Sciatic nerve (tissue), 2 donors: ENCODE measurements around the gene PLCH2. TPM values are rescaled to one million over a fixed set of nuclear protein-coding genes. Genes with fewer than 3 reads are reported as not detected.
A peak's percentile ranks its signal among the peaks of the same experiment; 100 is the strongest.
"Not testable (repeated sequence)": the region's sequence is repeated elsewhere in the genome, so short reads cannot be mapped to it uniquely, and the experiment has no call there.

Experiments
- ATAC-seq: fragments of 200-7000 bp; cut with Tn5 transposase; one replicate; pipeline ENCODE4 v1.9.1; 2020; ENCODE audit warnings: mild to moderate bottlenecking, moderate library complexity
- DNase-seq: peaks from one replicate; pipeline ENCODE4 v3.0.0-alpha.2; 2020; ENCODE audit warnings: low spot score
- intact Hi-C: fragments of 100-400 bp; cut with DNase I; formaldehyde crosslinking; loops from one replicate; pipeline ENCODE4 v1.14.2; 2022
- total RNA-seq: library from RNA; stranded (reverse); fragmentation: NEBNext Ultra II Directional; extraction: Animal tissue kit (Norgen Biotek cat#: 25700); gene quantifications from one replicate; pipeline ENCODE4 v1.2.1, GENCODE V29; 2021
- donor health status: DM: no; HTN: no; CAD: no.
- donor health status: DM: no; HTN: no; CAD: no.

The PLCH2 gene
- total RNA-seq, 1 donor from 2014 or later, result 1.1 TPM

DNA sequence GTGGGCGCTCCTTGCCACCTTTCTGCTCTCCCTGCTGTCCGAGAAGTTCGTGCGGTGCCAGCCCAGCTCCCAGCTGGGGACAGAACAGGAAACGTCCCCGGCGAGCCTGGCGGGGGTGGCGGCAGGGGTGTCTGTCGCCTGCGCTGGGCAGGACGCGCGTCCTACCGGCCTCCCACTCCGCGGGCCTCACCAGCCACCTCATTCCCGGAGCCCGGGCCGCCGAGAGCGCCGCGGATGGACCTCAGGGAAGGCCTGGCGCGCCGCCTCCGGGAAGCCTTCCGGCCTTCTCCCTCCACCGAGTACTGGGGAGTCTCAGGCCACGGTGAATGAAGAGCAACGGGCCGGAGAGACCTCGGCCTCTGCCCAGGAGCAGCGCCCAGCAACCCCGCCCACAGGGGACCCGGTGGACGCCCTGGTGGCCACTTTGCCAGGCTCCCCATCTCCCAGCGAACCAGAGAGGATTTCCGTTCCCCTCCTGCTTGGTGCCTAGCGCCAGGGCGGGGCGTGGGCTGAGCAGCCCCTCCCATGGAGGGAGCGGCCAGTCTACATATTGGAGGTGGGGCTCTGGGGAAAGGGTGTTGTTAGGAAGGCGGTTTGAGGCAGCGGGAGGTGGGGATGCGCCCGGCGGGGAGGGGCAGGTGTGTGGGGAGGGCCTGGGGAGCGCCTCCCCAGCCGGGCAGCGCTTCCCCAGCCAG, 70.6 kb downstream of the PLCH2 start:
- ATAC-seq, result peak; percentile 73
- DNase-seq, result peak; percentile 88
- intact Hi-C loops, result no loop called here

DNA sequence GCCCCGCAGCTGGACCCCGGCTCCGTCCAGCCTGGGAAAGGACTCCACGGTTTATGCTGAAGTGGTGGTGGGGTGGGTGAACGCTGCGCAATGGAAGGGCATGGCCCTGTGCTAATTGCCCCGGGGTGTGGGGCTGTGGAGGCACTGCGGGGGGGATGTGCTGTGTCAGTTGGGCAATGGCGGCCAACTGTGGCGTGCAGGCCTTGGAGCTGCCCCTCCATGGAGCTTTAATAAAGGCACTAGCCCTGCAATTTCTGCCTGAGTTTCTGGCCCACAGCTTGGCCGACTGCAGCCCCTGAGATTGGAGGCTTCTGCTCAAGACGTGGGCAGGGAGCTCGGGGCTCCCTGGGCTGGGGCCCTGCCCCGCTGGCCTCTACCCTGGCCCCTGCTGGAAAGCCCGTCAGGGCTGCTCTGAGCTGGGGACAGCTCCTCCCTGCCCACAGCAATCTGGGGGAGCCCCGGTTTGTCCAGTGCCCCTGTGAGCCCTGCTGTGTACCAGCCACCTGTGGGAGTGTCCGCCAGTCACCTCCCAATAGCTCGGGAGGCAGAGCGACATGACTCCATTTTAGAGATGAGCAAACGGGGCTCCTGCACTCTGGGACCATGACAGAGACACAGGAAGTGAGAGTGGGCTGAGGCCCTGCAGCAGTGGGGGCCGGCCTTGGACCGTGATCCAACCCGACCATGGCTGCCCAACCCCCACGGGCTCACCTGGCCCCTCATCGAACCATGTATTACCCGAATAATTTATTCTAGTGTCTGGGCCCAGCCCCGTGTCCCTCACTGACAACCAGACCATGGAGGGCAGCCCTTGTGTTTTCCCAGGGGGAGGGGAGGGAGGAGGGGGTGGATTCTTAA, 71.3 kb downstream of the PLCH2 start:
- DNase-seq (no peak), ATAC-seq (no peak)
- intact Hi-C loops, result loop anchor here (2.0 kb wide), 1 partner anchor 133 kb away; no protein-coding TSS in a partner anchor

DNA sequence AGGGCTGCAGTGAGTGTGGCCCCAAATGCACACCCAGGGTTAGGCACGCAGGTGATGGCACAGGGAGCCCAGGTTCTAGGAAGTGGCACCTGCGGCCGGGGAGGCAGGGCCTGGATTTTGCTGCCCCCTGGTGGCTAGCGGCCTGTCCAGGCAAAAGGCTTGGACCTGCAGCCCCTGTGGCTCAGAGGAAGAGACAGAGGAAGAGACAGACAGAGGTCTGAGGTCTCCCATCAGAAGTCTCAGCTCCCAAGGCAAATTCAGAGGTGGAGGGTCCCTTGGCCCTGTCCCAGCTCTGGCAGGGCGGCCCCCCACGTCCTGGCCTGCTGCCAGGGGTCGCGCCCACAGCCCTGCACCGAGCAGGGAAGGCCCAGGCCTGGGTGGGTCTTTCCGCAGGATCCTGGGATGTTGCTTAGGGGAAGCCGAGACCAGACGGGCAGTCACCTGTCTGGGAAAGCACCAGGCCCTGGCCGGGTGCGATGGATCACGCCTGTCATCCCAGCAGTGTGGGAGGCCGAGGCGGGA, 72.0 kb downstream of the PLCH2 start:
- intact Hi-C loops, result loop anchor here (2.0 kb wide), 1 partner anchor 133 kb away; no protein-coding TSS in a partner anchor
- DNase-seq (peak; percentile 92), ATAC-seq (peak; percentile 67)

- DNase-seq, ATAC-seq: not testable (repeated sequence)
- intact Hi-C loops, result loop anchor here (2.0 kb wide), 1 partner anchor 135 kb away; no protein-coding TSS in a partner anchor
These were observed 73.4 kb downstream of the PLCH2 start for GRCh38 chr1:2549367-2550029.

DNA sequence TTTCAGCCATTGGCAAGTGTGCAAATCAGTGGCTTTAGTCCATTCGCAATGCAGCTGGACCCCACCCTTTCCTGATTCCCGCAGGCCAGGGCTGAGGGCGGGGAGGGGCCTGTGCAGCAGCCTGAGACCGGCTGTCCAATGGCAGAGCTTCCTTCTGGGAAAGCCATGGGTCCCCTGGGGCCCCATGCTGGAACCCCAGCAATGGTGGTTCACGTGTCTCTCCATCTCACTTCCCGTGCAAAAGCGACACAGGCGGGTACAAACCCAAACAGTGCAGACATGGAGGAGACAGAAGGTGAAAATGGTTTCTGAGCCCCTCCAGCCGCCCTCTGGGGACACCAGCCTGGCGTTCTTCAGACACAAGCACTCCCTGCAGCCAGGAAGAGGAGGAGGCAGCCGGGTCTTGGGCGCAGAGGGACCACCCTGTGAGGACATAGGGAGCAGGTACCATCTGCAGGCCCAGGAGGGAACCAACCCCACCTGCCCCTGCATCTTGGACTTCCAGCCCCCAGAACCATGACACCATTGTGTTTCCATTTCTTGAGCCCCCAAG, 74.3 kb downstream of the PLCH2 start:
- DNase-seq, ATAC-seq, intact Hi-C loops: not testable (repeated sequence)

GRCh38 chr1:2551544-2551943, 75.5 kb downstream of the PLCH2 start:
- intact Hi-C loops, ATAC-seq, DNase-seq: not testable (repeated sequence)

GRCh38 chr1:2552189-2552588, 76.1 kb downstream of the PLCH2 start:
- DNase-seq, result no peak
- intact Hi-C loops, result no loop called here
- ATAC-seq, result no peak

DNA sequence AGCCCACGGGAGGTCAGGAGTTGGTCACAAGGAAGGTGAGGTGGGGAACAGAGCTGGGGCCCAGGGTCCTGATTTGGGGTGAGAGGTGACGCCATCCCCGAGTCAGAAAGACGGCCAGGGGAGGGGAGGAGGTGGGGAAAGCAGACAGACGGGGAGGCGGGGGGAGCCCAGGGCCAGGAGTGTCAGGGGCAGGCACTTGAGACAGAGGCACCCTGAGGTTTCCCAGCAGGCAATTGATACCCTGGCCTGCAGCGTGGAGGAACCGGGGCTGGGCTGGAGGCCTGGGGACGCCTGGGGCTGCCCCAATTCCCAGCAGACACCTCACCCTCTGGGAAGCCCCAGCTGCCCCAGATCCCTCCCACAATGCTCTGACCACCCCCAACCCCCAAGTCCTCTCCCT, 77.0 kb downstream of the PLCH2 start:
- intact Hi-C loops, ATAC-seq, DNase-seq: not testable (repeated sequence)

- intact Hi-C loops, result no loop called here
- ATAC-seq, result no peak
- no peak for DNase-seq
These were observed 78.0 kb downstream of the PLCH2 start for GRCh38 chr1:2553871-2554620.

- intact Hi-C loops, result no loop called here
- ATAC-seq, result peak; percentile 3
- DNase-seq, result peak; percentile 76
These were observed 78.7 kb downstream of the PLCH2 start for GRCh38 chr1:2554621-2555387.

Other genes starting within 250 kb of the PLCH2 start
- gene SKI, start 248.0 kb upstream of the PLCH2 start, total RNA-seq, result 108 TPM
- 16.4 TPM for gene MORN1, start 84.7 kb upstream of the PLCH2 start, total RNA-seq
- 87.3 TPM for gene RER1, start 84.4 kb upstream of the PLCH2 start, total RNA-seq
- 18.1 TPM for gene PEX10, start 63.7 kb upstream of the PLCH2 start, total RNA-seq
- gene PANK4, start 50.3 kb downstream of the PLCH2 start, total RNA-seq, result 32.3 TPM
- 2.1 TPM for gene HES5, start 54.0 kb downstream of the PLCH2 start, total RNA-seq
- 73.3 TPM for gene TNFRSF14, start 80.1 kb downstream of the PLCH2 start, total RNA-seq
- gene PRXL2B, start 110.5 kb downstream of the PLCH2 start, total RNA-seq, result 23.9 TPM
- 1.7 TPM for gene MMEL1, start 156.7 kb downstream of the PLCH2 start, total RNA-seq